ENCODE results near the gene CDHR3.

CDHR3 gene

DNA sequence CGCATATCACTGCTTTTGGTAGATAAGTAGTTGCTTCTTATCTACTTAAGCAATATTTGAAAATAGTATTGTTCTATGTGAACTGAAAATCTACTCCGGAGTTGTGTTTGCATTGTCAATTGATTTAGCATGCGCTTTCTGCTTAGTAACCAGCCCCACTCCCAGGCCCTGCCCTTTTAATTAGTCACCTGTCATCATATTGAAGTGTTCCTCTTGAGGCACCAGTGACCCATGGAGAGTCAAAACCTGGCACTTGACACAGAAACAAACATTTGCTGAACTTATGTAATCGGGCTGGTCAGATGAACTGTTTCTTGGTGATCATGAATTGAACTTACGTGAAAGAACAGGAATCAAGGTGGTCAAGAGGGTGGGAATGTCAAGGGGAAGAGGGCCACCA lies 27.8 kb upstream of the CDHR3 start (continued):
- TF ChIP-seq ZEB2 (tag by site-specific recombination; IDR thresholded peaks at IDR 0.05) (no peak), BCL11A (tag by site-specific recombination; IDR thresholded peaks at IDR 0.05; ENCODE audit: low read depth) (no peak), ZNF658 (tag by site-specific recombination; IDR thresholded peaks at IDR 0.05) (no peak)
- TF ChIP-seq, protein P1, sequence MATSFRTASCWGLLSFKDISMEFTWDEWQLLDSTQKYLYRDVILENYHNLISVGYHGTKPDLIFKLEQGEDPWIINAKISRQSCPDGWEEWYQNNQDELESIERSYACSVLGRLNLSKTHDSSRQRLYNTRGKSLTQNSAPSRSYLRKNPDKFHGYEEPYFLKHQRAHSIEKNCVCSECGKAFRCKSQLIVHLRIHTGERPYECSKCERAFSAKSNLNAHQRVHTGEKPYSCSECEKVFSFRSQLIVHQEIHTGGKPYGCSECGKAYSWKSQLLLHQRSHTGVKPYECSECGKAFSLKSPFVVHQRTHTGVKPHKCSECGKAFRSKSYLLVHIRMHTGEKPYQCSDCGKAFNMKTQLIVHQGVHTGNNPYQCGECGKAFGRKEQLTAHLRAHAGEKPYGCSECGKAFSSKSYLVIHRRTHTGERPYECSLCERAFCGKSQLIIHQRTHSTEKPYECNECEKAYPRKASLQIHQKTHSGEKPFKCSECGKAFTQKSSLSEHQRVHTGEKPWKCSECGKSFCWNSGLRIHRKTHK (tag by site-specific recombination; IDR thresholded peaks at IDR 0.05) = no peak

DNA sequence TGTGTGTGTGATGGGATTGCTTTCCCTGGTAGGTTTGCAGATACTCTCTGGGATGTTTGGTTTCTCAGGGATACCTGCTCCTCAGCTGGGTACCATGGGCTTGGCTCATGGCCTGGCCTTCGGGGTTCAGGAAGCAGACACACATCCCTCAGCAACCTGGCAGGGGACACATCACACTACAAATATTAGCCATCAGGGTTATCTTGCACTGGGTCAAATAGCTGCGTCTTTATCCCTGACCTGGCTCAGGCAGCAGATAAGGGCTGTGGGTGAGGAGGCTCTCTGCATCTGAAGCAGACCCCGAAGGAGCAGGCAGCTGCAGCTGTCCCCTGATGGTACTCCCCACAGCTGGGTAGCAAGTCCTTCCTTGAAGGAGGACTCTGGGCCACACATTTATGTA lies 25.7 kb upstream of the CDHR3 start:
- no peaks in the 10 kb centered on the region for H3K4me1 ChIP-seq (ENCODE audit: control insufficient read depth, insufficient read depth, low read length)
- no peaks in the 10 kb centered on the region for H3K36me3 ChIP-seq (ENCODE audit: control insufficient read depth in 2 of 2, insufficient read depth in 1 of 2, low read length in 2 of 2)
- TF ChIP-seq FEZF1 (tag by site-specific recombination; IDR thresholded peaks at IDR 0.05) (no peak), ZSCAN30 (tag by site-specific recombination; IDR thresholded peaks at IDR 0.05) (no peak)
- CTCF ChIA-PET = interaction anchor here (0.6 to 1.4 kb wide), 2 partner anchors 50 to 1941 kb away, joined by 4 read pairs; no protein-coding TSS in a partner anchor
- no peak overlapping the region for H3K27ac ChIP-seq (ENCODE audit: extremely low read depth, low read depth, low read length)
- no peak overlapping the region for H3K4me3 ChIP-seq (ENCODE audit: low read depth, low read length)
- no peaks in the 10 kb centered on the region for H3K9me3 ChIP-seq (ENCODE audit: control insufficient read depth, insufficient read depth, low read depth, low read length)
- POLR2A ChIA-PET = no interaction called here

GRCh38 chr7:105940109-105940508 lies 23.0 kb upstream of the CDHR3 start:
- ChIA-PET POLR2A (no interaction called here), CTCF (no interaction called here)
- TF ChIP-seq ZNF23 (tag by site-specific recombination; IDR thresholded peaks at IDR 0.05; ENCODE audit: borderline replicate concordance) = no peak
- no peak for TF ChIP-seq ZNF654 (tag by site-specific recombination; IDR thresholded peaks at IDR 0.05; ENCODE audit: low read depth)
- TF ChIP-seq, protein P2, sequence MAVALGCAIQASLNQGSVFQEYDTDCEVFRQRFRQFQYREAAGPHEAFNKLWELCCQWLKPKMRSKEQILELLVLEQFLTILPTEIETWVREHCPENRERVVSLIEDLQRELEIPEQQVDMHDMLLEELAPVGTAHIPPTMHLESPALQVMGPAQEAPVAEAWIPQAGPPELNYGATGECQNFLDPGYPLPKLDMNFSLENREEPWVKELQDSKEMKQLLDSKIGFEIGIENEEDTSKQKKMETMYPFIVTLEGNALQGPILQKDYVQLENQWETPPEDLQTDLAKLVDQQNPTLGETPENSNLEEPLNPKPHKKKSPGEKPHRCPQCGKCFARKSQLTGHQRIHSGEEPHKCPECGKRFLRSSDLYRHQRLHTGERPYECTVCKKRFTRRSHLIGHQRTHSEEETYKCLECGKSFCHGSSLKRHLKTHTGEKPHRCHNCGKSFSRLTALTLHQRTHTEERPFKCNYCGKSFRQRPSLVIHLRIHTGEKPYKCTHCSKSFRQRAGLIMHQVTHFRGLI (tag by site-specific recombination; IDR thresholded peaks at IDR 0.05) = no peak
- no peak for TF ChIP-seq ZSCAN16 (tag by site-specific recombination; IDR thresholded peaks at IDR 0.05)
- TF ChIP-seq, protein P3, sequence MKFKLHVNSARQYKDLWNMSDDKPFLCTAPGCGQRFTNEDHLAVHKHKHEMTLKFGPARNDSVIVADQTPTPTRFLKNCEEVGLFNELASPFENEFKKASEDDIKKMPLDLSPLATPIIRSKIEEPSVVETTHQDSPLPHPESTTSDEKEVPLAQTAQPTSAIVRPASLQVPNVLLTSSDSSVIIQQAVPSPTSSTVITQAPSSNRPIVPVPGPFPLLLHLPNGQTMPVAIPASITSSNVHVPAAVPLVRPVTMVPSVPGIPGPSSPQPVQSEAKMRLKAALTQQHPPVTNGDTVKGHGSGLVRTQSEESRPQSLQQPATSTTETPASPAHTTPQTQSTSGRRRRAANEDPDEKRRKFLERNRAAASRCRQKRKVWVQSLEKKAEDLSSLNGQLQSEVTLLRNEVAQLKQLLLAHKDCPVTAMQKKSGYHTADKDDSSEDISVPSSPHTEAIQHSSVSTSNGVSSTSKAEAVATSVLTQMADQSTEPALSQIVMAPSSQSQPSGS (tag by site-specific recombination; IDR thresholded peaks at IDR 0.05; ENCODE audit: low read depth) = no peak
- Histone ChIP-seq H3K9me3 (ENCODE audit: control insufficient read depth, insufficient read depth, low read depth, low read length) (no peaks in the 10 kb centered on the region), H3K36me3 (ENCODE audit: control insufficient read depth in 2 of 2, insufficient read depth in 1 of 2, low read length in 2 of 2) (no peaks in the 10 kb centered on the region), H3K4me1 (ENCODE audit: control insufficient read depth, insufficient read depth, low read length) (no peaks in the 10 kb centered on the region), H3K4me3 (ENCODE audit: low read depth, low read length) (no peak overlapping the region), H3K27ac (ENCODE audit: extremely low read depth, low read depth, low read length) (no peak overlapping the region)

- CTCF ChIA-PET = no interaction called here
- no peak overlapping the region for H3K4me3 ChIP-seq (ENCODE audit: low read depth, low read length)
- no peaks in the 10 kb centered on the region for H3K4me1 ChIP-seq (ENCODE audit: control insufficient read depth, insufficient read depth, low read length)
- TF ChIP-seq ZNF335 (tag by site-specific recombination; conservative IDR thresholded peaks at IDR 0.05) = no peak
- TF ChIP-seq, protein P4, sequence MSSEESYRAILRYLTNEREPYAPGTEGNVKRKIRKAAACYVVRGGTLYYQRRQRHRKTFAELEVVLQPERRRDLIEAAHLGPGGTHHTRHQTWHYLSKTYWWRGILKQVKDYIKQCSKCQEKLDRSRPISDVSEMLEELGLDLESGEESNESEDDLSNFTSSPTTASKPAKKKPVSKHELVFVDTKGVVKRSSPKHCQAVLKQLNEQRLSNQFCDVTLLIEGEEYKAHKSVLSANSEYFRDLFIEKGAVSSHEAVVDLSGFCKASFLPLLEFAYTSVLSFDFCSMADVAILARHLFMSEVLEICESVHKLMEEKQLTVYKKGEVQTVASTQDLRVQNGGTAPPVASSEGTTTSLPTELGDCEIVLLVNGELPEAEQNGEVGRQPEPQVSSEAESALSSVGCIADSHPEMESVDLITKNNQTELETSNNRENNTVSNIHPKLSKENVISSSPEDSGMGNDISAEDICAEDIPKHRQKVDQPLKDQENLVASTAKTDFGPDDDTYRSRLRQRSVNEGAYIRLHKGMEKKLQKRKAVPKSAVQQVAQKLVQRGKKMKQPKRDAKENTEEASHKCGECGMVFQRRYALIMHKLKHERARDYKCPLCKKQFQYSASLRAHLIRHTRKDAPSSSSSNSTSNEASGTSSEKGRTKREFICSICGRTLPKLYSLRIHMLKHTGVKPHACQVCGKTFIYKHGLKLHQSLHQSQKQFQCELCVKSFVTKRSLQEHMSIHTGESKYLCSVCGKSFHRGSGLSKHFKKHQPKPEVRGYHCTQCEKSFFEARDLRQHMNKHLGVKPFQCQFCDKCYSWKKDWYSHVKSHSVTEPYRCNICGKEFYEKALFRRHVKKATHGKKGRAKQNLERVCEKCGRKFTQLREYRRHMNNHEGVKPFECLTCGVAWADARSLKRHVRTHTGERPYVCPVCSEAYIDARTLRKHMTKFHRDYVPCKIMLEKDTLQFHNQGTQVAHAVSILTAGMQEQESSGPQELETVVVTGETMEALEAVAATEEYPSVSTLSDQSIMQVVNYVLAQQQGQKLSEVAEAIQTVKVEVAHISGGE (tag by site-specific recombination; conservative IDR thresholded peaks at IDR 0.05; ENCODE audit: low read depth) = peak; percentile 27; the same call in 1 of the 2 replicates
- TF ChIP-seq, protein P5, sequence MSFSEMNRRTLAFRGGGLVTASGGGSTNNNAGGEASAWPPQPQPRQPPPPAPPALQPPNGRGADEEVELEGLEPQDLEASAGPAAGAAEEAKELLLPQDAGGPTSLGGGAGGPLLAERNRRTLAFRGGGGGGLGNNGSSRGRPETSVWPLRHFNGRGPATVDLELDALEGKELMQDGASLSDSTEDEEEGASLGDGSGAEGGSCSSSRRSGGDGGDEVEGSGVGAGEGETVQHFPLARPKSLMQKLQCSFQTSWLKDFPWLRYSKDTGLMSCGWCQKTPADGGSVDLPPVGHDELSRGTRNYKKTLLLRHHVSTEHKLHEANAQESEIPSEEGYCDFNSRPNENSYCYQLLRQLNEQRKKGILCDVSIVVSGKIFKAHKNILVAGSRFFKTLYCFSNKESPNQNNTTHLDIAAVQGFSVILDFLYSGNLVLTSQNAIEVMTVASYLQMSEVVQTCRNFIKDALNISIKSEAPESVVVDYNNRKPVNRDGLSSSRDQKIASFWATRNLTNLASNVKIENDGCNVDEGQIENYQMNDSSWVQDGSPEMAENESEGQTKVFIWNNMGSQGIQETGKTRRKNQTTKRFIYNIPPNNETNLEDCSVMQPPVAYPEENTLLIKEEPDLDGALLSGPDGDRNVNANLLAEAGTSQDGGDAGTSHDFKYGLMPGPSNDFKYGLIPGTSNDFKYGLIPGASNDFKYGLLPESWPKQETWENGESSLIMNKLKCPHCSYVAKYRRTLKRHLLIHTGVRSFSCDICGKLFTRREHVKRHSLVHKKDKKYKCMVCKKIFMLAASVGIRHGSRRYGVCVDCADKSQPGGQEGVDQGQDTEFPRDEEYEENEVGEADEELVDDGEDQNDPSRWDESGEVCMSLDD (tag by site-specific recombination; IDR thresholded peaks at IDR 0.05) = no peak
- no peaks in the 10 kb centered on the region for H3K9me3 ChIP-seq (ENCODE audit: control insufficient read depth, insufficient read depth, low read depth, low read length)
- no peaks in the 10 kb centered on the region for H3K36me3 ChIP-seq (ENCODE audit: control insufficient read depth in 2 of 2, insufficient read depth in 1 of 2, low read length in 2 of 2)
- no peak overlapping the region for H3K27ac ChIP-seq (ENCODE audit: extremely low read depth, low read depth, low read length)
- POLR2A ChIA-PET = no interaction called here
These were observed 21.5 kb upstream of the CDHR3 start for GRCh38 chr7:105941596-105941995.

Data from HEK293 (cell line).